ENCODE results near the gene NAA38.
A peak's percentile ranks its signal among the peaks of the same experiment; 100 is the strongest.

Gene NAA38

GRCh38 chr17:7836596-7837407, 20.6 kb downstream of the NAA38 start:
- peak; percentile 91 for DNase-seq (ENCODE audit: low read depth, low spot score)
- TF ChIP-seq CTCF (IDR thresholded peaks at IDR 0.05; ENCODE audit: low read depth, low read length) = no peak
- in situ Hi-C loops (cut with HindIII; ENCODE audit: low sequenced_read_pairs) = no loop called here
- peak overlapping the region; percentile 74 for H3K4me3 ChIP-seq (ENCODE audit: low read depth, low read length)

- in situ Hi-C loops (cut with HindIII; ENCODE audit: low sequenced_read_pairs) = no loop called here
- no peak for TF ChIP-seq CTCF (IDR thresholded peaks at IDR 0.05; ENCODE audit: low read depth, low read length)
- peak overlapping the region; percentile 74 for H3K4me3 ChIP-seq (ENCODE audit: low read depth, low read length)
- DNase-seq (ENCODE audit: low read depth, low spot score) = peak; percentile 70
These were observed 21.4 kb downstream of the NAA38 start for GRCh38 chr17:7835814-7836595.

GRCh38 chr17:7834957-7835813, 22.2 kb downstream of the NAA38 start:
- in situ Hi-C loops (cut with HindIII; ENCODE audit: low sequenced_read_pairs) = no loop called here
- peak overlapping the region; percentile 74 for H3K4me3 ChIP-seq (ENCODE audit: low read depth, low read length)
- peak; percentile 93 for TF ChIP-seq CTCF (IDR thresholded peaks at IDR 0.05; ENCODE audit: low read depth, low read length)
- DNase-seq (ENCODE audit: low read depth, low spot score) = peak; percentile 99

- in situ Hi-C loops (cut with HindIII; ENCODE audit: low sequenced_read_pairs) = no loop called here
- H3K4me3 ChIP-seq (ENCODE audit: low read depth, low read length) = peak overlapping the region; percentile 74
- DNase-seq (ENCODE audit: low read depth, low spot score) = peak; percentile 26
- TF ChIP-seq CTCF (IDR thresholded peaks at IDR 0.05; ENCODE audit: low read depth, low read length) = no peak
These were observed 22.8 kb downstream of the NAA38 start for GRCh38 chr17:7834542-7834956.

GRCh38 chr17:7833795-7834541, 23.4 kb downstream of the NAA38 start, which contains the start of gene KDM6B:
KDM6B (plus strand) TSS chr17:7834217; CDS start chr17:7845555, 11,338 bp downstream.
- TF ChIP-seq CTCF (IDR thresholded peaks at IDR 0.05; ENCODE audit: low read depth, low read length) = no peak
- in situ Hi-C loops (cut with HindIII; ENCODE audit: low sequenced_read_pairs) = no loop called here
- peak; percentile 92 for DNase-seq (ENCODE audit: low read depth, low spot score)
- peak within 1 kb of the TSS; percentile 74 for H3K4me3 ChIP-seq (ENCODE audit: low read depth, low read length)
